Prostate gland (tissue), 2 donors: ENCODE measurements around the gene ATP6V1C2.
A peak's percentile ranks its signal among the peaks of the same experiment; 100 is the strongest.

Source experiments
- POLR2A ChIP-seq: fragments of 450-650 bp; IDR thresholded peaks from one replicate; pipeline ENCODE4 v1.6.1; 2016; ENCODE audit warnings: antibody characterized with exemption, mild to moderate bottlenecking
- POLR2AphosphoS5 ChIP-seq: sonication (generic); formaldehyde crosslinking; IDR thresholded peaks from one replicate; pipeline ENCODE4 v1.6.1; 2017; ENCODE audit warnings: antibody characterized with exemption
- TF ChIP-seq, protein P1 (sequence below), 4 experiments: fragments of 200-600 bp in 2 of 4; fragments of 450-650 bp in 2 of 4; sonication (generic) in 2 of 4; IDR thresholded peaks; 1 replicate in 3 of 4; 2 replicates in 1 of 4; pipeline ENCODE4 v1.5.1; 2016 to 2019; ENCODE audit warnings: antibody characterized with exemption in 4 of 4, mild to moderate bottlenecking in 2 of 4, moderate library complexity in 2 of 4

DNA sequence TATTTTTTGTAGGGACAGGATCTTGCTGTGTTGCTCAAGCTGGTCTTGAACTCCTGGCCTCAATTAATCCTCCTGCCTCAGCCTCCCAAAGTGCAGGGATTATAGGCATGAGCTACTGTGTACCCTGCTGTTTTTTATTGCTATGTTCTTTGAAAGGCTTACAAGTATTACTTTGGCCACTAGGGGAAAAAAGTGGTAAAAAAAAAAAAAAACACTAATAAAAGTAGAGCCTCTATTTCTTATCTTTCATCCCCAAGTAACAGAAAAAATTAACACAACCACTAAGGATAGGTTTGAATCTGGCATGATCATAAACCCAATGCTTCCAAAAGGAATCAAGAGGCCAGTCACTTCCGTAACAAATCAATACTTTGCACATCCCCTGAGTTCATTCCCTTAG, 43.2 kb upstream of the ATP6V1C2 start:
- TF ChIP-seq, protein P1, sequence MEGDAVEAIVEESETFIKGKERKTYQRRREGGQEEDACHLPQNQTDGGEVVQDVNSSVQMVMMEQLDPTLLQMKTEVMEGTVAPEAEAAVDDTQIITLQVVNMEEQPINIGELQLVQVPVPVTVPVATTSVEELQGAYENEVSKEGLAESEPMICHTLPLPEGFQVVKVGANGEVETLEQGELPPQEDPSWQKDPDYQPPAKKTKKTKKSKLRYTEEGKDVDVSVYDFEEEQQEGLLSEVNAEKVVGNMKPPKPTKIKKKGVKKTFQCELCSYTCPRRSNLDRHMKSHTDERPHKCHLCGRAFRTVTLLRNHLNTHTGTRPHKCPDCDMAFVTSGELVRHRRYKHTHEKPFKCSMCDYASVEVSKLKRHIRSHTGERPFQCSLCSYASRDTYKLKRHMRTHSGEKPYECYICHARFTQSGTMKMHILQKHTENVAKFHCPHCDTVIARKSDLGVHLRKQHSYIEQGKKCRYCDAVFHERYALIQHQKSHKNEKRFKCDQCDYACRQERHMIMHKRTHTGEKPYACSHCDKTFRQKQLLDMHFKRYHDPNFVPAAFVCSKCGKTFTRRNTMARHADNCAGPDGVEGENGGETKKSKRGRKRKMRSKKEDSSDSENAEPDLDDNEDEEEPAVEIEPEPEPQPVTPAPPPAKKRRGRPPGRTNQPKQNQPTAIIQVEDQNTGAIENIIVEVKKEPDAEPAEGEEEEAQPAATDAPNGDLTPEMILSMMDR (IDR thresholded peaks at IDR 0.05): peak in 1 of 4 experiments; percentile 27
- TF ChIP-seq POLR2A: no peak
- no peak for TF ChIP-seq POLR2AphosphoS5
